Measurements from ENCODE around the gene COA7. TPM values are rescaled to one million over a fixed set of nuclear protein-coding genes. Genes with fewer than 3 reads are reported as not detected.
"Not testable (repeated sequence)": the region's sequence is repeated elsewhere in the genome, so short reads cannot be mapped to it uniquely, and the experiment has no call there.

The COA7 gene
- total RNA-seq, 1 donor from 2014 or later, result 13.0 TPM

GRCh38 chr1:52726265-52727113, 28.3 kb upstream of the COA7 start, which contains the start of gene ZYG11B:
ZYG11B (plus strand) TSS chr1:52726453; CDS start chr1:52726654, 201 bp downstream.
- no peak for TF ChIP-seq CTCF (IDR thresholded peaks at IDR 0.05; ENCODE audit: insufficient read depth, low read length, poor library complexity, severe bottlenecking)
- Histone ChIP-seq H3K4me3 (ENCODE audit: low read depth, low read length) (peak within 1 kb of the TSS; percentile 66), H3K27me3 (ENCODE audit: control insufficient read depth, insufficient read depth, low read length) (no peaks in the 10 kb centered on the region), H3K36me3 (ENCODE audit: control insufficient read depth, insufficient read depth, low read length) (no peaks in the 10 kb centered on the region)
- DNase-seq (ENCODE audit: low read depth), result peak; percentile 39

- Histone ChIP-seq H3K36me3 (ENCODE audit: control insufficient read depth, insufficient read depth, low read length) (no peaks in the 10 kb centered on the region), H3K27me3 (ENCODE audit: control insufficient read depth, insufficient read depth, low read length) (no peaks in the 10 kb centered on the region), H3K4me3 (ENCODE audit: low read depth, low read length) (peak overlapping the region; percentile 66)
- no peak for DNase-seq (ENCODE audit: low read depth)
- no peak for TF ChIP-seq CTCF (IDR thresholded peaks at IDR 0.05; ENCODE audit: insufficient read depth, low read length, poor library complexity, severe bottlenecking)
These were observed 27.7 kb upstream of the COA7 start for GRCh38 chr1:52725903-52726264.

- H3K4me3 ChIP-seq (ENCODE audit: low read depth, low read length), result no peak overlapping the region
- no peak for TF ChIP-seq CTCF (IDR thresholded peaks at IDR 0.05; ENCODE audit: insufficient read depth, low read length, poor library complexity, severe bottlenecking)
- DNase-seq (ENCODE audit: low read depth), result no peak
- H3K36me3 ChIP-seq (ENCODE audit: control insufficient read depth, insufficient read depth, low read length), result no peaks in the 10 kb centered on the region
- H3K27me3 ChIP-seq (ENCODE audit: control insufficient read depth, insufficient read depth, low read length), result no peaks in the 10 kb centered on the region
These were observed 25.1 kb upstream of the COA7 start for GRCh38 chr1:52723260-52723659.

GRCh38 chr1:52715296-52715695, 17.1 kb upstream of the COA7 start:
- not testable (repeated sequence) for H3K4me3 ChIP-seq (ENCODE audit: low read depth, low read length); DNase-seq (ENCODE audit: low read depth); H3K27me3 ChIP-seq (ENCODE audit: control insufficient read depth, insufficient read depth, low read length); H3K36me3 ChIP-seq (ENCODE audit: control insufficient read depth, insufficient read depth, low read length)

- no peaks in the 10 kb centered on the region for H3K36me3 ChIP-seq (ENCODE audit: control insufficient read depth, insufficient read depth, low read length)
- TF ChIP-seq CTCF (IDR thresholded peaks at IDR 0.05; ENCODE audit: insufficient read depth, low read length, poor library complexity, severe bottlenecking), result no peak
- H3K4me3 ChIP-seq (ENCODE audit: low read depth, low read length), result no peak overlapping the region
- H3K27me3 ChIP-seq (ENCODE audit: control insufficient read depth, insufficient read depth, low read length), result no peaks in the 10 kb centered on the region
- DNase-seq (ENCODE audit: low read depth), result no peak
These were observed 15.4 kb upstream of the COA7 start for GRCh38 chr1:52713590-52713989.

- no peak overlapping the region for H3K4me3 ChIP-seq (ENCODE audit: low read depth, low read length)
- no peak for TF ChIP-seq CTCF (IDR thresholded peaks at IDR 0.05; ENCODE audit: insufficient read depth, low read length, poor library complexity, severe bottlenecking)
- no peaks in the 10 kb centered on the region for H3K27me3 ChIP-seq (ENCODE audit: control insufficient read depth, insufficient read depth, low read length)
- DNase-seq (ENCODE audit: low read depth), result no peak
- no peaks in the 10 kb centered on the region for H3K36me3 ChIP-seq (ENCODE audit: control insufficient read depth, insufficient read depth, low read length)
These were observed 10.9 kb upstream of the COA7 start for GRCh38 chr1:52709016-52709415.

All from kidney epithelial cell (primary cell).